Measurements from ENCODE around the gene INHBB. TPM values are rescaled to one million over a fixed set of nuclear protein-coding genes. Genes with fewer than 3 reads are reported as not detected.

Gene INHBB
- total RNA-seq, 1 donor from 2014 or later, result 3.3 TPM

- DNase-seq (ENCODE audit: low spot score in 2 of 2) (no peak), FAIRE-seq (no peak)
These were observed 47.0 kb downstream of the INHBB start for GRCh38 chr2:120392923-120393322.

- DNase-seq (ENCODE audit: low spot score in 2 of 2) (no peak), FAIRE-seq (no peak)
These were observed 47.5 kb downstream of the INHBB start for GRCh38 chr2:120393456-120393855.

GRCh38 chr2:120394764-120395163 lies 48.8 kb downstream of the INHBB start:
- FAIRE-seq (no peak), DNase-seq (ENCODE audit: low spot score in 2 of 2) (no peak)

- DNase-seq (ENCODE audit: low spot score in 2 of 2) (no peak), FAIRE-seq (no peak)
These were observed 49.5 kb downstream of the INHBB start for GRCh38 chr2:120395221-120396012.

GRCh38 chr2:120396013-120396860 lies 50.3 kb downstream of the INHBB start:
- DNase-seq (ENCODE audit: low spot score in 2 of 2) (no peak), FAIRE-seq (no peak)

- no peak for FAIRE-seq
- DNase-seq (ENCODE audit: low spot score in 2 of 2), result no peak
These were observed 51.2 kb downstream of the INHBB start for GRCh38 chr2:120396861-120397811.

GRCh38 chr2:120398051-120398995 lies 52.4 kb downstream of the INHBB start:
- FAIRE-seq, result no peak
- DNase-seq (ENCODE audit: low spot score in 2 of 2), result no peak

GRCh38 chr2:120398996-120399888 lies 53.3 kb downstream of the INHBB start:
- DNase-seq (ENCODE audit: low spot score in 2 of 2), result no peak
- FAIRE-seq, result no peak

GRCh38 chr2:120399889-120400240 lies 53.9 kb downstream of the INHBB start:
- FAIRE-seq (no peak), DNase-seq (ENCODE audit: low spot score in 2 of 2) (no peak)

- no peak for FAIRE-seq
- DNase-seq (ENCODE audit: low spot score in 2 of 2), result no peak
These were observed 54.6 kb downstream of the INHBB start for GRCh38 chr2:120400551-120400950.

Other genes starting within 250 kb of the INHBB start
- gene TMEM185B, start 122.7 kb upstream of the INHBB start, total RNA-seq, result 15.1 TPM
- 39.9 TPM for gene RALB, start 93.3 kb upstream of the INHBB start, total RNA-seq

Data from frontal cortex (tissue), 4 donors.